Measurements from ENCODE around the gene HIF1AN.

GRCh38 chr10:100569687-100570481 is 34.1 kb downstream of the HIF1AN start:
- no peak for TF ChIP-seq CREB1 (CRISPR knock-in tag; IDR thresholded peaks at IDR 0.05)
- TF ChIP-seq KAT7 (CRISPR knock-in tag; IDR thresholded peaks at IDR 0.05; ENCODE audit: borderline replicate concordance): no peak
- no peak; the same call in 1 of the 2 replicates for TF ChIP-seq CTCF (IDR thresholded peaks at IDR 0.05)
- TF ChIP-seq ATF3 (CRISPR knock-in tag; conservative IDR thresholded peaks at IDR 0.05): no peak
